DMS53 treated with DMSO at 0.1 percent for 48 hours (cell line): ENCODE data around the gene OS9.
"Not testable (repeated sequence)": the region's sequence is repeated elsewhere in the genome, so short reads cannot be mapped to it uniquely, and the experiment has no call there.

Experiments
- DNase-seq: peaks from one replicate; lab custom pipeline; 2025; ENCODE audit not compliant: unreplicated experiment; lab: John Stamatoyannopoulos, UW

Gene OS9

DNA sequence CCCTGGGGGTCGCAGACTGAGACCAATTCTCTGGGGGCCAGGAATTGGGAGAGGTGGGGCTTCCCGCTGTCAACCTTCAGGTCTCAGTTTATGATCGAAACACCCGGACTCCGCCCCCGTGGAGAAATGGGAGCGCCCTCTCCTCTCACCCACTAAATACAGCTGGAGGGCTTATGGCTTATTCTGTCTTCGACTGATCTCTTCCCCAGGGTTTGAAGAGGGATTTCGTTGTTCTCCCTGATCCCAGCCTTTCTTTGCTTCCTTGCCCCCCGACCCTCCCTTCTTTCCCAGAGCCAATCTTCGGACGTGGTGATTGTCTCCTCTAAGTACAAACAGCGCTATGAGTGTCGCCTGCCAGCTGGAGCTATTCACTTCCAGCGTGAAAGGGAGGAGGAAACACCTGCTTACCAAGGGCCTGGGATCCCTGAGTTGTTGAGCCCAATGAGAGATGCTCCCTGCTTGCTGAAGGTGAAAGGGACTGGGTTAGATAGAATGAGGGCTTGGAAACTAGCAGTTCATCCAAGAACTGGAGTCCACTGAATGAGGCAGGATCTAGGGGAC, 607 bp downstream of the OS9 start:
- DNase-seq = peak; percentile 33

DNA sequence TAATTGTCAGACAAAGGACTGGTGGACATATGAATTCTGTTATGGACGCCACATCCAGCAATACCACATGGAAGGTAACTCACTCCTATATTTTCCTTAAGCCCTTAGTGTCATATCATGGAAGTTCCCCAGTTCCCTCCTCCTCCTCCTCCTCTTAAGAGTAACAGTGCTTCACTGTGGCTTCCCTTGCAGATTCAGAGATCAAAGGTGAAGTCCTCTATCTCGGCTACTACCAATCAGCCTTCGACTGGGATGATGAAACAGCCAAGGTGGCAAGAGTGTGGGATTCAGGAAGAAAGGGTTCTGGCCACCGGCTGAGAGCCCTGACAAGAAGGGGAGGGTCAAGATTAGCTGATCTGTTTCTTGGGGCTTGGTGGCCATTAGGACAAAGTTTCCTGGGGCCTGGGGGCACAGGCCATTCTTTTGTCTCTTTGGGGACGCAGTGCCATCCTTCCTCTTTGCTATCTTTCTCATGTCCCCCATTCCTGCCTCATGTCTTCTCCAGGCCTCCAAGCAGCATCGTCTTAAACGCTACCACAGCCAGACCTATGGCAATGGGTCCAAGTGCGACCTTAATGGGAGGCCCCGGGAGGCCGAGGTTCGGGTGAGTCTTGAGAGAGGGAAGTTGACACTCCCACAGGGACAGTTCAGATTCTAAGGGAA, 2.0 kb downstream of the OS9 start:
- DNase-seq = no peak

DNA sequence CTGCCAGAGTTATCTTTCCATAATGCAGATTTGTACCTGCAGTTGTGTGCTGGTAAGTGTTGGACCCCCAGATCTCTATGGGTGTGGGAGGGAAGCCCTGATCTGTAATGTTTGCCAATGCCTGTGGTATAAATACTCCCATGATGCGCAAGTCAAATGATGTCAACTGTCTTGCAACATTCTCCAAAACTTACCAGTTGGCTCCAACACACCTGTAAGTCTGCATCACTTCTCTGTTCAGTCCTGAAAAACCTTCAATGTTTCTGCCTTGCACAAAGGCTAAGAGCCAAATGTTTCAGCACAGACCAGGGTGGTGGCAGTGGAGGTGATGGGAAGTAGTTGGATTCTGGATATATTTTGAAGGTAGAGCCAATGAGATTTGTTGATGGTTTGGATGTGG, 3.1 kb downstream of the OS9 start:
- no peak for DNase-seq

DNA sequence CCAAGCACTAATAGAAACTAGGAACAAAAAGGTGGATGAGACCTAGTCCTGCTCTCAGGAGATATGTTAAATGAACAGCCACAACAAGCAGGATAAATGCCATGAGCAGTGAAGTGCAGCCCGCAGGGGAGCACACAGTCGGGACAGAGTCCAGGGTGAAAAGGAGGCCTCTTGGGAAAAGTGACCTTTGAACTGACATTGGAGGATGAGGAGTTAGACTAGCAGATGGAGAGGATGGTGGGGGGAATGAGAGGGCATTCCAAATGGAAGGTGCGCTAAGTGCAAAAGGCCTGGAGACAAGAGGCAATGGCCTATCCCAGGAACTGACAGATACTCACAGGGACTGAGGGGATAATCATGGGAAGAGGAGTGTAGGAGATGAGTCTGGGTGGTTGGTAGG, 4.5 kb downstream of the OS9 start:
- DNase-seq = no peak

DNA sequence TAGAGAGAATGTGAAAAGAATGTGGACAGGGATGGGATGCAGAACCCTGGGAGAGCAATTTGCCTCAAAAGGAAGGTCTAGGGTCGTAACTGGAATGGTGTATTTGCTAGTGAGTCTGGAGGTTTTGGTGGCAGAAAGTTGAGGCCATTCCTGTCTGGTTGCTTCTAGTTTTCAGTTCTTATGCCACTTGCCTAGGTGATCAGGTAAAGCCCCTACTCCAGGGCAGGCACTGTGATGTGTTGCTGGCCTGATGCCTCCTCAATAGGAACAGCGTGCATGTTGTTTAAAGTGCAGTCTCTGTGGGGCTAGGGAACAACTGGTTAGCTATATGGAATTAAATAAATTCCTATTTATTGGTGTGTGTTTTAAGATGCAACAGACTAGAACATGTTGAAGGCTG, 6.4 kb downstream of the OS9 start:
- DNase-seq = no peak

DNA sequence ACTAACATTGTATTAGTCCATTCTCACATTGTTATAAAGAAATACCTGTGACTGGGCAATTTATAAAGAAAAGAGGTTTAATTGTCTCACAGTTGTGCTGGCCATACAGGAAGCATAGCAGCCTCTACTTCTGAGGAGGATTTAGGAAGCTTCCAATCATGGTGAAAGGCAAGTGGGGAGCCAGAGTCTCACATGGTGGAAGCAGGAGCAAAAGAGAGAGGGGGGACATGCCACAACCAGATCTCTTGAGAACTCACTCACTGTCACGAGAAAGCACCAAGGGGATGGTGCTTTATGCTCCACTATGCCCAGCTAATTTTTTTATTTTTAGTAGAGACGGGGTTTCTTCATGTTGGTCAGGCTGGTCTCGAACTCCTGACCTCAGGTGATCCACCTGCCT, 13.3 kb downstream of the OS9 start:
- no peak for DNase-seq

DNA sequence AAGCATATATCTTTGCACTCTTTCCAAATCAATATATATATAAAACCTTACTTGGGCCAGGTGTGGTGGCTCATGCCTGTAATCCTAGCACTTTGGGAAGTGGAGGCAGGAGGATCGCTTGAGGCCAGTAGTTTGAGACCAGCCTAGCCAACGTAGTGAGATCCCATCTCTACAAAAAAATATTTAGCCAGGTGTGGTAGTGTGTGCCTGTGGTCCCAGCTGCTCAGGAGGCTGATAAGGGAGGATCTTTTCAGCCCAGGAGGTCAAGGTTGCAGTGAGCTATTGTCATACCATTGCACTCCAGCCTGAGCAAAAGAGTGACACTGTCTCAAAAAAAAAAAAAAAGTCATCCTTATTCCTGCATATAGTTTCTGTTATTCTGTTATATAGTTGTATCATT, 14.4 kb downstream of the OS9 start:
- DNase-seq = no peak

DNA sequence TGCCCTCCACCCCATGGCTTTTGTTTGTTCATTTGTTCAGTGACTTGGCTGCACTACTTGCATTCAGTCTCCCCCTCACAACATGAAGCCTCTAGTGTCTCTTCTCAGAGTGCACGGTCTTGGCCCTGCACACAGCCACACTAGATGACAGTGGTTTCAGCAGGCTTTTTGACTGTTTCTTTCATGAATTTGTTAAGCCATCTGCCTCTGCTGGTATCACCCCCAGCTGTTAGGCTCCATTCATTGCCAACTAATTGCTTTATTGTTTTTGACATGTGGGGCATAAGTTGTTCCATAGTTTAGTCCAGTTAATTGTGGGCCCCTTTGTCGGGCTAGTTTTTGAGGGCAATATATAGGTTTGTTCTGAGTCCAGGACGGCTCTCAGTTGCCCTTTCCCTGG, 18.8 kb downstream of the OS9 start:
- DNase-seq = no peak

DNA sequence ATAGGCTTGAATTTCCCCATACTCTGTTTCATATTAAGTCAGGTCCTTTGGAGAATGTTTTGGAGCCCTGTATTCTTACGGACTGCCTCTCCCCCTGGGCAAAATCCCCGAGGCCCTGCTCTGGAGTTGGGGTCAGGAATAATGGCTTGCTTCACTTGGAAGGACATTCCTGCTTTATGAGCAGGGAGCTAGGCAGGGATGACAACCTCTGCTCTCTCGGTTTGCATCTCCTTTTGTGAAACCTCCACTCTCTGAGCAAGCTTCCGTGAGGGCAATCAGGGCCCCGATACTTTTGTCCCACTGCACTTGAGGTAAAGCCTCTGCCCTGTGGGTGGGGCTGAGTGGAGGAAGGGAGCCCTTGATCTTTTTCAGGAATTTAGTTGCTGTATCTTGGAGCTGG, 19.3 kb downstream of the OS9 start:
- no peak for DNase-seq

DNA sequence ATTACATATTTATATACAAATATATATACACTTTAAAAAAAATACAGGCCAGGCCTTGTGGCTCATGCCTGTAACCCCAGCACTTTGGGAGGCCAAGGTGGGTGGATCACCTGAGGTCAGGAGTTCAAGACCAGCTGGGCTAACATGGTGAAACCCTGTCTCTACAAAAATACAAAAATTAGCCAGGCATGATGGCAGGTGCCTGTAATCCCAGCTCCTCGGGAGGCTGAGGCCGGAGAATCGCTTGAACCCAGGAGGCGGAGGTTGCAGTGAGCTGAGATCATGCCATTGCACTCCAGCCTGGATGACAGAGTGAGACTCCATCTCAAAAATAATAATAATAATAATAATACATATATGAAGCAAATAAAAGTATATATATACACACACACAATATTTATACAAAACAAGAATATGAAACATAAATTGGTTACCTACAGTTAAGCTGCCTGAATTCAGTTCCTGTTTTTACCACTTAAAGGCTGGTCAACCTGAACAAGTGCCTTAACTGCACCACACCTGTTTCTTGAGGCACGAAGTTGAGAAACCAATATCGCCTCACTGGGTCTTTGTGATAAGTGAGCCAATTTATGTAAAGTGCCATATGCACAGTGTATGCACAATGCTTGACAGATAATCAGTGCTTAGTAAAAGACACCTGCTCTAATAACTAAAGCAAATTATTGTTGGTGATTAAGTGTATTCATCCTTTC, 21.3 kb downstream of the OS9 start:
- not testable (repeated sequence) for DNase-seq

DNA sequence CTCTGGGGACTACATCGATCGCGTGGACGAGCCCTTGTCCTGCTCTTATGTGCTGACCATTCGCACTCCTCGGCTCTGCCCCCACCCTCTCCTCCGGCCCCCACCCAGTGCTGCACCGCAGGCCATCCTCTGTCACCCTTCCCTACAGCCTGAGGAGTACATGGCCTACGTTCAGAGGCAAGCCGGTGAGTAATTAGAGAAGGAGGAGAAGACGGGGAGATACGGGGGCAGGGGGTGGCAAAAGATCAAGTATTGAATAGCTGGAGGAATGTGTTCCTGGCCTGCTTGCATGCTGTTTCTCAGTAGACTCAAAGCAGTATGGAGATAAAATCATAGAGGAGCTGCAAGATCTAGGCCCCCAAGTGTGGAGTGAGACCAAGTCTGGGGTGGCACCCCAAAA, 21.9 kb downstream of the OS9 start:
- DNase-seq = no peak

DNA sequence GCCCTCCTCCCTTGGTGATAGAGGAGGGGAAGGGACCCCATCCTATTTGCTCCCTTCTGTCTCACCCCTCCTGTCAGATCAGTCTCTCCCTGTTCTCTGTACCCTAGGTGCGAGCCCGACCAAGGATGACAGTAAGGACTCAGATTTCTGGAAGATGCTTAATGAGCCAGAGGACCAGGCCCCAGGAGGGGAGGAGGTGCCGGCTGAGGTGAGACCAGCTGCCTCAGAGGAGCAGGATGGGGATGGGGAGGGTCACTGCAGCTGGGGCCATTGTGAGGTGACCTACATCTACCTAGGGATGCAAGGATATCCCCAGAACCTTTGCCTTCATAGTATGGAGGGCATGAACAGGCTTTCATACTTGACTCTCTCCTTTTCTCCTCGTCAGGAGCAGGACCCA, 22.4 kb downstream of the OS9 start:
- DNase-seq = no peak

DNA sequence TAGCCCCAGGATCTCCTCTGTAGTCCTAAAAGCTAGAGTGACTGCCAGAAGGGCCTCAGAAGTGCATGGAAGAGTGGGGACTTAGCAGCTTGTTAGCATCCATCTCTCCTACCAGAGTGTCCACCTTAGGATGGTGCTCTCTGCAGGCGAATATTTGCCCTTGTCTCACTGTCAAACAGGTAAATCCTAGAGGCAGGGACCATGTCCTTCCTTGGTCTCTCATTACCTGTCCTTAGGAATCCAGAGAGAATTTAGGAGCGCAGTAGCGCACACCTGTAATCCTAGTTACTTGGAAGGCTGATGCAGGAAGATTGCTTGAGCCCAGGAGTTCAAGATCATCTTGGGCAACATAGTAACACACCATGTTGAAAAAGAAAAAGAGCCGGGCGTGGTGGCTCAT, 23.2 kb downstream of the OS9 start:
- no peak for DNase-seq

DNA sequence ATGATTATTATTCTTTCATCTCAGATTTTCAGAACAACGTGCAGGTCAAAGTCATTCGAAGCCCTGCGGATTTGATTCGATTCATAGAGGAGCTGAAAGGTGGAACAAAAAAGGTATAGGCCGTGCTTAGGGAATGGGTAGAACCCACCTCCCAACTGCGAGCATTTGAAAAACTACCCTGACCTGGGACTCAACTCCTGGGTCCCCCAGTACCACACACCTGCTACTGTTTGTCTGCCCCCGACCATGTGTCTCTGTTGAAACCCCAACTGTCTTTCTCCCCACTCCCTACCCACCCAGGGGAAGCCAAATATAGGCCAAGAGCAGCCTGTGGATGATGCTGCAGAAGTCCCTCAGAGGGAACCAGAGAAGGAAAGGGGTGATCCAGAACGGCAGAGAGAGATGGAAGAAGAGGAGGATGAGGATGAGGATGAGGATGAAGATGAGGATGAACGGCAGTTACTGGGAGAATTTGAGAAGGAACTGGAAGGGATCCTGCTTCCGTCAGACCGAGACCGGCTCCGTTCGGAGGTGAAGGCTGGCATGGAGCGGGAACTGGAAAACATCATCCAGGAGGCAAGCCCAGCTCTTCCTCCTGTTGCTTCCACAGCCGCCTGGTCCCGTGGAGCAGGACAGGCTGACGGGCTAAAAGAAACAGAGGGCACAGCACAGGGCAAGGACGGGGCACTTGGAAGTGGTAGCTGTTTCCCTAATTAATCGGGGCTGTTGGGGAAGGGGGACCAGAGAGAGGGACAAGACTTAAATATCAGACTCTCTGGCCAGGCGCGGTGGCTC, 24.1 kb downstream of the OS9 start:
- no peak for DNase-seq

DNA sequence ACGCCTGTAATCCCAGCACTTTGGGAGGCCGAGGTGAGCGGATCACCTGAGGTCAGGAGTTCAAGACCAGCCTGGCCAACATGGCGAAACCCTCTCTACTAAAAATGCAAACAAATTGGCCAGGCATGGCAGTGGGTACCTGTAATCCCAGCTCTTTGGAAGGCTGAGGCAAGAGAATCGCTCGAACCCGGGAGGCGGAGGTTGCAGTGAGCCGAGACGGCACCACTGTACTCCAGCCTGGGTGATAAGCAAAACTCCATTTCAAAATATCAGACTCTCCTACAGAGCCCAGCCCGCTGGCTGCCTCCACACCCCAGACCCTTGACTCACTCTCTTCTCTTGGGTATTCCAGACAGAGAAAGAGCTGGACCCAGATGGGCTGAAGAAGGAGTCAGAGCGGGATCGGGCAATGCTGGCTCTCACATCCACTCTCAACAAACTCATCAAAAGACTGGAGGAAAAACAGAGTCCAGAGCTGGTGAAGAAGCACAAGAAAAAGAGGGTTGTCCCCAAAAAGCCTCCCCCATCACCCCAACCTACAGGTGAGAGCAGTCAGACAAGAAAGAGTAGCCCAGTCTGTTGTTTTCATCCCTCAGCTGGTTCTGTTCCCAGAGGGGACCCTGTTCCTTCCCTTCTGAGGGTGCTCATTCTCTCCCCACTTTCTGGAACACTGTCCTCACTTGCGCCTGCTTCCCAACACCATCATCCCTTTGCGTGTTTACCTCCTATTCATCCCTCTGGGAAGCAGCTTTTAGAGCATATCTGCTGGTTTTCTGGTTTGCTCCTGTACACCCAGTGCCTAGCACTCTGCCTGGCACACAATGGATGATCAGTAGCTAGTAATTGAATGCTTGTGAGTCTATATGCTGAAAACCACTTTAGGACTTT, 25.0 kb downstream of the OS9 start:
- no peak for DNase-seq

DNA sequence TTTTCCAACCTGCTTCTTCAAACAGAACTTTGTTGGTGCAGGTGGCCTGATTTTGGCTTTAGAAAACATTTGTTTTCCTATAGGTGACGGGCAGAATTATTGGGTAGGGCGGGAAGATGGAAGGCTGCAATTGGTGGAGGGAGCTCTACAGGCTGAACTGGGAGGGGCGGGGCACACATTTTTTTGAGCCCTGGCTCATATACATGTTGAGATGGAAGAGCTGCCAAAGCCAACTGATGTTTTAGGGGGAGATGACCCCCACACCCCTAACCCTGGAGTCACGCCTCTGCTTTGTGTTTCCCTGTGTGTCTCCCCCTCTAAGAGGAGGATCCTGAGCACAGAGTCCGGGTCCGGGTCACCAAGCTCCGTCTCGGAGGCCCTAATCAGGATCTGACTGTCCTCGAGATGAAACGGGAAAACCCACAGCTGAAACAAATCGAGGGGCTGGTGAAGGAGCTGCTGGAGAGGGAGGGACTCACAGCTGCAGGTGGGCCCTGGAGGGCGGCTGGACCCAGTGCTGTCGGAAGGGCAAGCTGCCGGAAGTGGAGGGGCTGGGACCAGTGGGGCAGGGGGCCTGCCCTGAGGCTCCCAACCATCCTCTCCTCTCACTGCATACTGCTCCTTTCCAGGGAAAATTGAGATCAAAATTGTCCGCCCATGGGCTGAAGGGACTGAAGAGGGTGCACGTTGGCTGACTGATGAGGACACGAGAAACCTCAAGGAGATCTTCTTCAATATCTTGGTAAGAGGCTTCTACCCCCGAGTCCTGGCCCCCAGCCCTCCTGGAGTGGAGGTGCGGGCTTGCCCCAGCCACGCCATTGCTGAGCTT, 26.1 kb downstream of the OS9 start:
- DNase-seq = no peak

DNA sequence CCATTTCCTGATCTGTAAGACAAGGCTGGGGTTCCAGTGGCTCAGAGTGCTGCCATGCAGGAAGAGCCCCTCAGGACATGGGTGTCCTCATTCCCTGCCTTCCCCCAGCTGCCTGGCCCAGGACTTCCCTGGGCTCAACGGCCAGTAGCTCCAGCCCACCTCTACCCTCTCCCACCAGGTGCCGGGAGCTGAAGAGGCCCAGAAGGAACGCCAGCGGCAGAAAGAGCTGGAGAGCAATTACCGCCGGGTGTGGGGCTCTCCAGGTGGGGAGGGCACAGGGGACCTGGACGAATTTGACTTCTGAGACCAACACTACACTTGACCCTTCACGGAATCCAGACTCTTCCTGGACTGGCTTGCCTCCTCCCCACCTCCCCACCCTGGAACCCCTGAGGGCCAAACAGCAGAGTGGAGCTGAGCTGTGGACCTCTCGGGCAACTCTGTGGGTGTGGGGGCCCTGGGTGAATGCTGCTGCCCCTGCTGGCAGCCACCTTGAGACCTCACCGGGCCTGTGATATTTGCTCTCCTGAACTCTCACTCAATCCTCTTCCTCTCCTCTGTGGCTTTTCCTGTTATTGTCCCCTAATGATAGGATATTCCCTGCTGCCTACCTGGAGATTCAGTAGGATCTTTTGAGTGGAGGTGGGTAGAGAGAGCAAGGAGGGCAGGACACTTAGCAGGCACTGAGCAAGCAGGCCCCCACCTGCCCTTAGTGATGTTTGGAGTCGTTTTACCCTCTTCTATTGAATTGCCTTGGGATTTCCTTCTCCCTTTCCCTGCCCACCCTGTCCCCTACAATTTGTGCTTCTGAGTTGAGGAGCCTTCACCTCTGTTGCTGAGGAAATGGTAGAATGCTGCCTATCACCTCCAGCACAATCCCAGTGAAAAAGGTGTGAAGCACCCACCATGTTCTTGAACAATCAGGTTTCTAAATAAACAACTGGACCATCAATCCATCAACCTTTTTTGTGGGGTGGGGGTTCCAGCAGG, 27.0 kb downstream of the OS9 start:
- DNase-seq = no peak

DNA sequence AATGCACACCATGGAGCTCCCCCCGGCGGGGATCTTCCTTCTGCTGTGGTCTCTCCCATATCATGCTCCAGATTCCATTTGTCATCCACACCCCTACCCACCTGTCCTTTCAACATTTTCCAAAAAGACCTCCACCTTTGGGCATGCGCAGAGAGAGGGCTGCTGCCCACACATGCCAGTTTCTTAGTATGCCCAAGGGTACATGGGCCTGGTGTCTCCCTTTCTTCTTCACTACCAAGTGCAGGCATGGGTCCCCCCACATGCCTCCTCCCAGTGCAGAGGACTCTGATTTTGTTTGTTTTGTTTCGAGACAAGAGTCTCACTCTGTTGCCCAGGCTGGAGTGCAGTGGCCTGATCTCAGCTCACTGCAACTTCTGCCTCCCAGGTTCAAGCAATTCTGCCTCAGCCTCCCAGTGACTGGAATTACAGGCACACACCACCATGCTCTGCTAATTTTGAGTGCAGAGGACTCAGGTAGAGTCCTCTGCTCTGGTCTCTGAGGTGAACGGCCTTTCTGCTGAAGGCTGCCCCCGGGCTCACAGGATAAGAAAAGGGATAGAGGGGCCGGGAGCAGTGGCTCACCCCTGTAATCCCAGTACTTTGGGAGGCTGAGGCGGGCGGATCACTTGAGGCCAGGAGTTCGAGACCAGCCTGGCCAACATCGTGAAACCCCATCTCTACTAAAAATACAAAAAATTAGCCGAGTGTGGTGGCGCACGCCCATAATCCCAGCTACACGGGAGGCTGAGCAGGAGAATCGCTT, 28.1 kb downstream of the OS9 start:
- DNase-seq = not testable (repeated sequence)
